ENCODE data around the gene ADAMTS14.

GRCh38 chr10:70782086-70782745, 109.9 kb downstream of the ADAMTS14 start:
- no peak for TF ChIP-seq POLR2A (IDR thresholded peaks at IDR 0.05; ENCODE audit: low read length)
- TF ChIP-seq GATA1 (IDR thresholded peaks at IDR 0.05; ENCODE audit: low read depth, low read length) = no peak

All from erythroblast (primary cell).